Motor neuron (in vitro differentiated cells): ENCODE data around the gene DICER1. TPM values are rescaled to one million over a fixed set of nuclear protein-coding genes. Genes with fewer than 3 reads are reported as not detected.
"Not testable (repeated sequence)": the region's sequence is repeated elsewhere in the genome, so short reads cannot be mapped to it uniquely, and the experiment has no call there.

ENCODE experiments used
- ATAC-seq, 8 experiments: fragments of 200-7000 bp; cut with Tn5 transposase; replicated peaks in 6 of 8; 2 replicates each; pipeline ENCODE4 v1.8.0; 2021; ENCODE audit warnings: mild to moderate bottlenecking in 8 of 8, moderate library complexity in 8 of 8
- H3K27ac ChIP-seq, 2 donors: fragments of 250-450 bp; sonication (Bioruptor Pico); 2 replicates each; pipeline ENCODE4 v1.9.0; 2021; ENCODE audit warnings: antibody characterized with exemption in 2 of 2, mild to moderate bottlenecking in 2 of 2, moderate library complexity in 1 of 2
- H3K4me1 ChIP-seq, 2 donors: fragments of 250-450 bp; sonication (Bioruptor Pico); replicated peaks in 1 of 2; 2 replicates each; pipeline ENCODE4 v1.6.1; 2021; ENCODE audit warnings: antibody characterized with exemption in 2 of 2, mild to moderate bottlenecking in 2 of 2, moderate library complexity in 1 of 2
- H3K4me3 ChIP-seq, 5 donors: fragments of 250-450 bp; sonication (Bioruptor Pico); 2 replicates each; pipeline ENCODE4 v1.9.0; 2021; ENCODE audit warnings: antibody characterized with exemption in 5 of 5, mild to moderate bottlenecking in 5 of 5, moderate library complexity in 4 of 5
- WGBS, 10 experiments: fragments of 450-650 bp; shearing (Covaris generic); methylation state at CpG; one replicate each; pipeline ENCODE4 v1.0.0; 2022; 5-methylcytosine and 5-hydroxymethylcytosine counted together
- in situ Hi-C, 9 experiments: fragments of 400-800 bp; cut with MboI; loops; one replicate each; pipeline ENCODE4 v1.15.0; 2021; ENCODE audit warnings: low sequenced_read_pairs in 9 of 9, low pct_unique_long_range_greater_than_20kb in 2 of 9; ENCODE audit not compliant: unreplicated experiment in 9 of 9
- total RNA-seq, 8 experiments: library from RNA; unstranded; fragments of 300-600 nt; gene quantifications; 2 replicates each; pipeline versions ENCODE4 v1.2.3 to v1.2.4, GENCODE V29; 2022

DICER1 gene
- total RNA-seq, 8 experiments from 2014 or later, result 20.6 to 70.1 (median 51.4) TPM

- H3K27ac ChIP-seq, ATAC-seq, H3K4me3 ChIP-seq: not testable (repeated sequence)
- H3K4me1 ChIP-seq, result peaks cover 28 to 42% of the 10 kb centered on the region in 2 donors
- in situ Hi-C loops, result loop anchor here in 2 of 9 experiments (25.0 kb wide), 2 partner anchors 274 to 399 kb away; partner anchors contain the start of gene GLRX5 (in 1 of the 2)
- 73 to 100% (median 90%) methylated on average over 1 to 2 of the region's 5 CpGs; no CpG with 5 or more reads in 5 of the 10 experiments for WGBS, 10 experiments
Measured at GRCh38 chr14:95138455-95138854, 18.9 kb downstream of the DICER1 start.

GRCh38 chr14:95137804-95138167 is 19.5 kb downstream of the DICER1 start:
- peak in 1 of 8 experiments; percentile 9 for ATAC-seq
- H3K4me1 ChIP-seq, result peaks cover 28 to 46% of the 10 kb centered on the region in 2 donors
- WGBS, 10 experiments, result 0 to 100% (median 66%) methylated on average over 1 to 5 of the region's 5 CpGs; no CpG with 5 or more reads in 1 of the 10 experiments
- H3K4me3 ChIP-seq, result no peak overlapping the region
- in situ Hi-C loops, result loop anchor here in 2 of 9 experiments (25.0 kb wide), 2 partner anchors 275 to 400 kb away; partner anchors contain the start of gene GLRX5 (in 1 of the 2)
- H3K27ac ChIP-seq, result peak overlapping the region; percentile 23 to 42

- peaks cover 28 to 51% of the 10 kb centered on the region in 2 donors for H3K4me1 ChIP-seq
- in situ Hi-C loops, result loop anchor here in 2 of 9 experiments (25.0 kb wide), 2 partner anchors 275 to 400 kb away; partner anchors contain the start of gene GLRX5 (in 1 of the 2)
- no peak for ATAC-seq
- peak overlapping the region; percentile 23 to 42 for H3K27ac ChIP-seq
- H3K4me3 ChIP-seq, result no peak overlapping the region
Measured at GRCh38 chr14:95137164-95137803, 20.0 kb downstream of the DICER1 start.

- 13 to 100% (median 80%) methylated on average over 1 of the region's 1 CpG; no CpG with 5 or more reads in 1 of the 10 experiments for WGBS, 10 experiments
- no peak overlapping the region for H3K4me3 ChIP-seq
- no peak overlapping the region for H3K27ac ChIP-seq
- ATAC-seq, result no peak
- peaks cover 28 to 58% of the 10 kb centered on the region in 2 donors for H3K4me1 ChIP-seq
- in situ Hi-C loops, result loop anchor here in 2 of 9 experiments (25.0 kb wide), 2 partner anchors 276 to 401 kb away; partner anchors contain the start of gene GLRX5 (in 1 of the 2)
Measured at GRCh38 chr14:95136631-95137030, 20.7 kb downstream of the DICER1 start.

- in situ Hi-C loops, result loop anchor here in 2 of 9 experiments (25.0 kb wide), 2 partner anchors 278 to 403 kb away; partner anchors contain the start of gene GLRX5 (in 1 of the 2)
- H3K4me3 ChIP-seq, result no peak overlapping the region
Measured at GRCh38 chr14:95134304-95134933, 22.9 kb downstream of the DICER1 start.

GRCh38 chr14:95133282-95133681 is 24.0 kb downstream of the DICER1 start:
- WGBS, 10 experiments, result 9 to 100% (median 21%) methylated on average over 2 of the region's 2 CpGs; no CpG with 5 or more reads in 3 of the 10 experiments
- peaks cover 19 to 41% of the 10 kb centered on the region in 2 donors for H3K4me1 ChIP-seq
- ATAC-seq, result peak in 5 of 8 experiments; percentile 84 to 94 (median 91)
- H3K4me3 ChIP-seq, result no peak overlapping the region
- peak overlapping the region; percentile 53 to 57 for H3K27ac ChIP-seq
- in situ Hi-C loops, result loop anchor here in 2 of 9 experiments (25.0 kb wide), 2 partner anchors 279 to 404 kb away; partner anchors contain the start of gene GLRX5 (in 1 of the 2)

More at GRCh38 chr14:95134304-95134933, 22.9 kb downstream of the DICER1 start:
- Histone ChIP-seq H3K27ac (peak overlapping the region; percentile 53 to 57), H3K4me1 (peaks cover 28 to 51% of the 10 kb centered on the region in 2 donors)
- peak in 1 of 8 experiments; percentile 14 for ATAC-seq
- WGBS, 10 experiments, result 60 to 100% (median 90%) methylated on average over 1 to 4 of the region's 8 CpGs

GRCh38 chr14:95132760-95133159 is 24.6 kb downstream of the DICER1 start:
- peak overlapping the region; percentile 60 to 69 for H3K27ac ChIP-seq
- H3K4me1 ChIP-seq, result peaks cover 16 to 35% of the 10 kb centered on the region in 2 donors
- peak in 5 of 8 experiments; percentile 23 to 52 (median 44) for ATAC-seq
- H3K4me3 ChIP-seq, result no peak overlapping the region
- in situ Hi-C loops, result loop anchor here in 2 of 9 experiments (25.0 kb wide), 2 partner anchors 280 to 405 kb away; partner anchors contain the start of gene GLRX5 (in 1 of the 2)
- WGBS, 10 experiments, result 27 to 100% (median 64%) methylated on average over 1 to 5 of the region's 5 CpGs

- Histone ChIP-seq H3K4me1 (peaks cover 12 to 36% of the 10 kb centered on the region in 2 donors), H3K4me3 (no peak overlapping the region), H3K27ac (no peak overlapping the region)
- WGBS, 10 experiments, result 84 to 100% (median 100%) methylated on average over 1 to 3 of the region's 3 CpGs; no CpG with 5 or more reads in 3 of the 10 experiments
- no peak for ATAC-seq
- in situ Hi-C loops, result loop anchor here in 2 of 9 experiments (25.0 kb wide), 2 partner anchors 282 to 407 kb away; partner anchors contain the start of gene GLRX5 (in 1 of the 2)
Measured at GRCh38 chr14:95130549-95130948, 26.8 kb downstream of the DICER1 start.

- in situ Hi-C loops, result loop anchor here in 2 of 9 experiments (25.0 kb wide), 2 partner anchors 284 to 409 kb away; partner anchors contain the start of gene GLRX5 (in 1 of the 2)
- ATAC-seq, result no peak
Measured at GRCh38 chr14:95128140-95128539, 29.2 kb downstream of the DICER1 start.

GRCh38 chr14:95127531-95127911 is 29.8 kb downstream of the DICER1 start:
- Histone ChIP-seq H3K27ac (no peak overlapping the region), H3K4me3 (no peak overlapping the region), H3K4me1 (peaks cover 0 to 15% of the 10 kb centered on the region in 2 donors)
- no peak for ATAC-seq
- in situ Hi-C loops, result loop anchor here in 2 of 9 experiments (25.0 kb wide), 2 partner anchors 285 to 410 kb away; partner anchors contain the start of gene GLRX5 (in 1 of the 2)
- 73 to 100% (median 96%) methylated on average over 2 to 4 of the region's 4 CpGs for WGBS, 10 experiments

More at GRCh38 chr14:95128140-95128539, 29.2 kb downstream of the DICER1 start:
- Histone ChIP-seq H3K4me3 (no peak overlapping the region), H3K4me1 (peaks cover 0 to 21% of the 10 kb centered on the region in 2 donors), H3K27ac (no peak overlapping the region)
- WGBS, 10 experiments, result 80 to 100% (median 91%) methylated on average over 1 to 4 of the region's 4 CpGs

GRCh38 chr14:95126906-95127530 is 30.3 kb downstream of the DICER1 start:
- H3K27ac ChIP-seq, result no peak overlapping the region
- in situ Hi-C loops, result loop anchor here in 2 of 9 experiments (25.0 kb wide), 2 partner anchors 285 to 410 kb away; partner anchors contain the start of gene GLRX5 (in 1 of the 2)
- 78 to 100% (median 94%) methylated on average over 1 of the region's 1 CpG; no CpG with 5 or more reads in 2 of the 10 experiments for WGBS, 10 experiments
- H3K4me1 ChIP-seq, result peaks cover 0 to 10% of the 10 kb centered on the region in 2 donors
- ATAC-seq, result no peak
- H3K4me3 ChIP-seq, result no peak overlapping the region

GRCh38 chr14:95125915-95126314 is 31.4 kb downstream of the DICER1 start:
- Histone ChIP-seq H3K27ac (no peak overlapping the region), H3K4me3 (no peak overlapping the region), H3K4me1 (peaks cover 0 to 4% of the 10 kb centered on the region in 2 donors)
- ATAC-seq, result peak in 1 of 8 experiments; percentile 52
- WGBS, 10 experiments, result 55 to 100% (median 86%) methylated on average over 1 to 4 of the region's 4 CpGs; no CpG with 5 or more reads in 1 of the 10 experiments
- in situ Hi-C loops, result loop anchor here in 2 of 9 experiments (25.0 kb wide), 2 partner anchors 286 to 411 kb away; partner anchors contain the start of gene GLRX5 (in 1 of the 2)
